ENCODE measurements around the gene TRHDE. TPM values are rescaled to one million over a fixed set of nuclear protein-coding genes. Genes with fewer than 3 reads are reported as not detected.

Gene TRHDE
- polyA plus RNA-seq, 1 experiment, result 17.1 TPM

DNA sequence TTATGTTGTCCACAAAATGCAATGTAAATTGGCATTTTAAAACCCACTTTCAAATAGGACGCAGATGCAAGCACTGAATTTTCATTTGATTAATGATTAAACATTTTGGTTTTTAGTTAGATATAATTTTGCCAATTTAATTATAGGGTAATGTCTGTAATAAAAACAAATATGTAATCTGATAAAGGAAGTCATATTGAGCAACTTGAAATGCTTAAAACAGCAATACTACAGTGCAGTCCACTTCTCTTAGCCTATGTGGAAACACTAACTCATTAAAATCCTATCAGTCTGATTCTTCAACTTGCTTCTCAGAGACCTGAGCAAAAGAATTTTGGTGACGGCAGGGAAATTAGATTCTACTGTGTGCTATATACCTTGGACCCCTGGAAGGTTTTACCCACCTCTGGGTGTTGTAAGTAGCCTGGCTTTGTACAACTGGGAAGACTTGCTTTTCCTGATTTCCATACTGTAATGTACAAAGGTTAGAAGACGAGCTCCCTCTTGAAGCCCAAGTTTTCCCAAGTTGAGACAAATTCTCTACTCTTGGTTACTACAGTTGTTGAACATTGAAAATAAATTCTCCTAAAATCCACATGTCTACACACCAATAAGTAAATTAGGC is 4.1 kb downstream of the TRHDE start:
- Histone ChIP-seq H3K27me3 (ENCODE audit: control insufficient read depth, insufficient read depth, low read length) (no peaks in the 10 kb centered on the region), H3K4me3 (ENCODE audit: low read depth, low read length) (peak overlapping the region; percentile 27; the same call in 1 of the 2 replicates), H3K36me3 (ENCODE audit: control insufficient read depth, insufficient read depth, low read length) (no peaks in the 10 kb centered on the region)
- no peak for DNase-seq (ENCODE audit: low read depth)
- POLR2A ChIA-PET, result no interaction called here
- TF ChIP-seq, protein P1, sequence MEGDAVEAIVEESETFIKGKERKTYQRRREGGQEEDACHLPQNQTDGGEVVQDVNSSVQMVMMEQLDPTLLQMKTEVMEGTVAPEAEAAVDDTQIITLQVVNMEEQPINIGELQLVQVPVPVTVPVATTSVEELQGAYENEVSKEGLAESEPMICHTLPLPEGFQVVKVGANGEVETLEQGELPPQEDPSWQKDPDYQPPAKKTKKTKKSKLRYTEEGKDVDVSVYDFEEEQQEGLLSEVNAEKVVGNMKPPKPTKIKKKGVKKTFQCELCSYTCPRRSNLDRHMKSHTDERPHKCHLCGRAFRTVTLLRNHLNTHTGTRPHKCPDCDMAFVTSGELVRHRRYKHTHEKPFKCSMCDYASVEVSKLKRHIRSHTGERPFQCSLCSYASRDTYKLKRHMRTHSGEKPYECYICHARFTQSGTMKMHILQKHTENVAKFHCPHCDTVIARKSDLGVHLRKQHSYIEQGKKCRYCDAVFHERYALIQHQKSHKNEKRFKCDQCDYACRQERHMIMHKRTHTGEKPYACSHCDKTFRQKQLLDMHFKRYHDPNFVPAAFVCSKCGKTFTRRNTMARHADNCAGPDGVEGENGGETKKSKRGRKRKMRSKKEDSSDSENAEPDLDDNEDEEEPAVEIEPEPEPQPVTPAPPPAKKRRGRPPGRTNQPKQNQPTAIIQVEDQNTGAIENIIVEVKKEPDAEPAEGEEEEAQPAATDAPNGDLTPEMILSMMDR (IDR thresholded peaks at IDR 0.05; ENCODE audit: insufficient read depth, low read depth, low read length), result no peak
- CTCF ChIA-PET, result interaction anchor here (1.2 kb wide), 1 partner anchor 14 kb away, joined by 3 read pairs; no protein-coding TSS in a partner anchor

DNA sequence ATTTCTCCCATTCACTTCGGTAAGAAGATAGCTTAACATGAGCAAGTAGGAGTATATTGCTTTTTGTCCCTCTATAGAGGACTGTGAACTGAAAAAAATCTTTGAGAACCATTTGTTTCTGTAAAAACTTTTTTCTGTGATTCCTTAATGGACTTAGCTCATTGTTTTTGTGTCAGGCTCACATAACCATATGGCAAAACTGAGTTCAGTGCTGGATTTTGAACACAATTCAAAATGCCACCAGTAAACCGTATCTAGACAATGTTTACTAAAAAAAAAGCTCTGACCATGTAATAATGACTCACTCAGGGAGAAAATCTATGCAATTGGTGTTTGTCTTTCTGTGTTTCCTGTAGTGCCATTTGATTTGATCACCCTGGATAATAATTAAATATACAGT is 5.2 kb downstream of the TRHDE start:
- no peak for DNase-seq (ENCODE audit: low read depth)
- POLR2A ChIA-PET, result interaction anchor here (0.6 to 0.9 kb wide), 2 partner anchors 9 to 63 kb away, joined by 3 to 6 read pairs; no protein-coding TSS in a partner anchor
- CTCF ChIA-PET, result interaction anchor here (0.7 kb wide), 1 partner anchor 57 kb away, joined by 3 read pairs; no protein-coding TSS in a partner anchor

DNA sequence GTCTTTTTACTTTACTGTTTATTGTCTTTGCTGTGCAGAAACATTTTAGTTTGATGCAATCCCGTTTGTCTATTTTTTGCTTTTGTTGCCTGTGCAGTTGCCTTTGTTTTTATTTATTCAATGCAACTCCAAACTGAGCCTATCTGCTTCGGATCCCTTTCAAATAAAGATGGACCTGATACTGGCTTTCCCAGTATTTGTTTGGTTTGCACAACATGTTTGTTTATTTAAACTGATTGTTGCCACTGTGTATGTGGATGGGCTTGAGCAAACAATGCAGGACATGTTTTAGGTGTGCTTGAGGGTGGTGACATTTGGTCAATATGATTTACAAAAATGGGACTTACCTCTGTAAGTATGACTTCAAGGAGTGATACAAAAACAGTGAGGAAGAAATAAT is 6.7 kb downstream of the TRHDE start:
- Histone ChIP-seq H3K4me3 (ENCODE audit: low read depth, low read length) (no peak overlapping the region), H3K27me3 (ENCODE audit: control insufficient read depth, insufficient read depth, low read length) (no peaks in the 10 kb centered on the region), H3K36me3 (ENCODE audit: control insufficient read depth, insufficient read depth, low read length) (no peaks in the 10 kb centered on the region)
- TF ChIP-seq, protein P1 (IDR thresholded peaks at IDR 0.05; ENCODE audit: insufficient read depth, low read depth, low read length), result no peak
- POLR2A ChIA-PET, result no interaction called here
- DNase-seq (ENCODE audit: low read depth), result no peak
- CTCF ChIA-PET, result interaction anchor here (1.0 to 1.5 kb wide), 3 partner anchors 10 to 14 kb away, joined by 3 to 4 read pairs (median 3); no protein-coding TSS in a partner anchor

More for the DNA sequence above, 5.2 kb downstream of the TRHDE start:
- no peaks in the 10 kb centered on the region for H3K36me3 ChIP-seq (ENCODE audit: control insufficient read depth, insufficient read depth, low read length)
- 0 out of 2 replicates have a peak overlapping the region, but pooled peaks have one; percentile 7 for H3K4me3 ChIP-seq (ENCODE audit: low read depth, low read length)
- TF ChIP-seq, protein P1 (IDR thresholded peaks at IDR 0.05; ENCODE audit: insufficient read depth, low read depth, low read length), result no peak
- H3K27me3 ChIP-seq (ENCODE audit: control insufficient read depth, insufficient read depth, low read length), result no peaks in the 10 kb centered on the region

DNA sequence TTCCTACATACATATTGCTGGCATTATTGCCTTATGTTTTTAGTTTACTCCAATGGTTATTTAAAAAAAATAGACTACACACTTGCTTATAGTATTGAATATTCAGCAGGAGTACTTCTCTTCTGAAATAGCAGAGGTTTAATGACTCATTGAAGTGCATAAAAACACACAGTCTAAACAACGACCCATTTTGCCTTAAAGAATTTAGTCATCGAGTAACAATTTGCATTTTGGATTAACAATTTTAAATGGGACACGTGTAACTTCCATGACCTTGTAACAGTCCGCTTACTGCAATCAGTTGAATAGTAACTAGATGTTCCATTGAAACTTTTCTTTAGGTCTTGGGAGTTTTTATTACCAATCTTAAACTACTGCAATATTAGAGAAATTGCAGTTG is 9.0 kb downstream of the TRHDE start:
- ChIA-PET CTCF (no interaction called here), POLR2A (no interaction called here)
- H3K36me3 ChIP-seq (ENCODE audit: control insufficient read depth, insufficient read depth, low read length), result no peaks in the 10 kb centered on the region
- no peak overlapping the region for H3K4me3 ChIP-seq (ENCODE audit: low read depth, low read length)
- H3K27me3 ChIP-seq (ENCODE audit: control insufficient read depth, insufficient read depth, low read length), result no peaks in the 10 kb centered on the region
- no peak for DNase-seq (ENCODE audit: low read depth)
- TF ChIP-seq, protein P1 (IDR thresholded peaks at IDR 0.05; ENCODE audit: insufficient read depth, low read depth, low read length), result no peak

DNA sequence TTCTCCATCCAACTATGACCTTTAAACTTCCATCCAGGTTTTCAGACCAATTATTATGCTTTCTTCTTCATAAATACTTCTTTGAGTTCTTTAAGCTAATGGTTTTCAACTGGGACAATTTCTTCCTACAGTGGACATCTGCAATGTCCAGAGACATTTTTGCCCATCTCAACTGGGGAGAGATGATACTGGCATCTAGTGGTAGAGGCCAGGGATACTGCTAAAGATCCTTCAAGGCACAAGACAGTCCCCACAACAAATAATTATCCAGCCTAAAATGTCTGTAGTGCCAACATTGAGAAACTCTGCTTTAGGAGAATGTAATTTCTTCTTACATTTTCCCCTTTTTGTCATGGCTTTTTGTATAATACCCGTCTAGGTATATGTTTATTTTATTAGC is 10.6 kb downstream of the TRHDE start:
- CTCF ChIA-PET, result interaction anchor here (0.7 to 4.4 kb wide), 8 partner anchors 10 to 264 kb away, joined by 3 to 20 read pairs (median 3); partner anchors contain the start of gene TRHDE
- Histone ChIP-seq H3K27me3 (ENCODE audit: control insufficient read depth, insufficient read depth, low read length) (no peaks in the 10 kb centered on the region), H3K36me3 (ENCODE audit: control insufficient read depth, insufficient read depth, low read length) (no peaks in the 10 kb centered on the region), H3K4me3 (ENCODE audit: low read depth, low read length) (no peak overlapping the region)
- POLR2A ChIA-PET, result no interaction called here
- TF ChIP-seq, protein P1 (IDR thresholded peaks at IDR 0.05; ENCODE audit: insufficient read depth, low read depth, low read length), result peak; percentile 81
- DNase-seq (ENCODE audit: low read depth), result no peak

Measured in BJ (cell line).